NCI-H524 (cell line): ENCODE measurements around the gene RAB26.

Source experiments
- DNase-seq, 2 experiments: peaks; one replicate each; lab custom pipeline; 2025; lab: John Stamatoyannopoulos, UW

RAB26 gene

DNA sequence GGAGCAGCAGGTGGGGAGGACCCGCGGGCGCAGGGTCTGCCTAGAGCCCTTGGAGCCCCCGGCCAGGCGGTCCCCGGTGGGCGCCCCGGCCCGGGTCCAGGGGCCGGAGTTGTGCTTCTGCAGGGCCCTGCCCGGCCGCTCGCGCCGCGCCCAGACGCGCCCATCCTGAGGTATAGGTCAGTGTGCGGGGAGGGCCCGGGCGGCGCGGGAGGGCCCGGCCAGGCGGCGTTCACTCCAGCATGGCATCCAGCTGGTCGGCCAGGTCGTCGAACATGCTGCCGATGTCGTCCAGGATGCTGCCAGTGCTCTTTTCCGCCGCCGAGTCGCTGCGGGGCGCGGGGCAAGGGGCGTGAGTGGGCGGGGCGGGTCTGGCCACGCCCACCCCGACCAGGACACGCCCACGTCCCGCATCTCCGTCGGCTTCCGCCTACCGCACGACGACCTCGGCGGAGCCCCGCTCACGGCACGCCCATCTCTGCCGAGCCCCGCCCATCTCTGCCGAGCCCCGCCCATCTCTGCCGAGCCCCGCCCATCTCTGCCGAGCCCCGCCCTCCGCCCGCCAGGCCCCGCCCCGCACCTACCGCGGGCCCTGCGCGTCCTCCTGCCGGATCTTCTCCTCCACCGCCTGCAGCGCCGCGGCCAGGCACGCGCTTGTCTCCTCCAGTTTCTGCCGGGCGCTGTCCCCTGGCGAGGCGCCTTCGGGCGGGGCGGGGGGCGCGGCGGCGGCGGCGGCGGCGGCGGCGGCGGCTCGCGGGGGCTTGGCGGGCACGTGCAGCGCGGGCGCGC lies 30.1 kb downstream of the RAB26 start:
- no peak for DNase-seq

GRCh38 chr16:2179107-2179501 lies 30.7 kb downstream of the RAB26 start:
- DNase-seq = no peak

- DNase-seq = no peak
These were observed 31.2 kb downstream of the RAB26 start for GRCh38 chr16:2179576-2179975.

DNA sequence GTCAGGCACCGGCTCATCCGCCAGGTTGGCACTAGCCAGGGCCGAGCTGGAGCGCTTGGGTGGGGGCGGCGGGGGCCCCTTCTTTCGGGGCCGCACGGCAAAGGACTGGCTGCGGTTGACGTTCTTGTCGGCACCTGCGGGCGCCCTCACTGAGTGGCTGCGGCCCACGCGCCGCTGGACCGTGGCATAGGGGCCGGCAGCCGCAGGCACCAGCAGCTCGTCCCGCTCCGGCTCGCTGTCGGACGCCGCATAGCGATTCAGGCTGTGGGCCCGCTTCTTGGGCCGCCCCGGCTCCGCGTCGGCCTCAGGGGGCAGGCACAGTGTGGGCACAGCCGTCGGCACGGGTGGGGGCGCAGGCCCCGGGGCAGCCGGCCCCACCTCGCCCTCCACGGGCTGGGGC lies 32.0 kb downstream of the RAB26 start:
- DNase-seq = no peak

DNA sequence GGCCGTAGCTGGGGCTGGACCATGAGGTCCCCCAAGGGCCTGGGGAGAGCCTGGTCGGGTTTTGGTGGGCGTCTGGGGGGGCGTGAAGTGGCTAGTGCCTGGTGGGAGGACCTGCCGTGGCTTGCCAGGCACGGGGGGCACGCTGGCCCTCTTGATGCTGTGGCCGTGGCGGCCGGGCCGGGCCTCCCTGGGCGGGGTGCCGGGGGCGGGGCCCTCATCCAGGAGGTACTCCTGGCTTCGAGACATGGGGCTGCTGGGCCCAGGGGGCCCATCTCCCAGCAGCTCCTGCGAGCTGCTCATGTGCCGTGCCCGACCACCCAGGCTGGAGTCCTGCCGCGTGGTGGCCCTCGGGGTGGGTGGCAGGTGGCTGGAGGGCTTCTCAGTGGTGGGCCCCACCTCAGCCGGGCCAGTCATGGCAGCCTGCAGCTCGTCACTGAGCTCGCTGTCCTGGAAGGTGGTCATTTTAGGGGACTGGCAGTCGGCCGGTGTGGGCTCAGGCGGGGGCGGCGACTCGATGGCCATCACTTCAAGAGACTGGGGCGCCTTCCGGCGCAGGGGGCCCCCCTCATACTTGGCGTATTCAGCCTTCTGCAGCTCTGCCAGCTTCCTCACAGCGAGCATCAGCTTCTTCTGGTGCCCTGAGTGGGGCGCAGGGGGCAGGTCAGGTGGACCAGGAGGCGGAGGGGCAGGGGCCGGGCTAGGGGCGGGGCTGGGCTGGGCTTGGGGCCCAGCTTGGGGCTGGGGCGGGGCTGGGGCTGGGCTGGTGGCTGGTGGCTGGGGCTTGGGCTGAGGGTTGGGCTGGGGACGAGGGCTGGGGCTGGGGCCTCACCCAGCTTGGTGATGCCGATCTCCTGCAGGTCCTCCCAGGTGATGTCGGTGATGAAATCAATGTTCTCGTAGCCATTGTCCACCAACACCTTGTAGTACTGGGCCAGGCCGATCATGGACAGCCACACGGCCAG lies 32.8 kb downstream of the RAB26 start:
- DNase-seq = no peak

GRCh38 chr16:2181952-2182351 lies 33.5 kb downstream of the RAB26 start:
- DNase-seq = no peak

DNA sequence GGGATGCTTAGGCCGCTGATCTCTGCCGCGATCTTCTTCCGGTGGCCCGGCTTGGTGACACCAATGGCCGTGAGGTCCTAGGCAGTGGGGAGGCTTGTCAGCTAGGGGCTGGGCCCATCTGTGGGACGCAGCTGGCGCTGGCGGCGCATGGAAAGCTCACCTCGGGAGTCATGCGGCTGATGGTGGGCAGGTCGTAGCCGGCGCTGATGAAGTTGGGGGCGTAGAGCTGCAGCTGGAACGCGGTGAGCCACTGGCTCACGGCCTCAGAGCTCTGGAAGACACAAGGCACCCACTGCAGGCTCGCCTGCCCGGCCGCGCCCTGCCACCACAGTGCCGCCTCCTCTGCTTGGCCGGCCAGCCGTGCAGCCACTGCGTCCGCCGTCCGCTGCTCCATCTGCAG lies 35.2 kb downstream of the RAB26 start:
- DNase-seq = no peak

- no peak for DNase-seq
These were observed 35.9 kb downstream of the RAB26 start for GRCh38 chr16:2184346-2184745.

DNA sequence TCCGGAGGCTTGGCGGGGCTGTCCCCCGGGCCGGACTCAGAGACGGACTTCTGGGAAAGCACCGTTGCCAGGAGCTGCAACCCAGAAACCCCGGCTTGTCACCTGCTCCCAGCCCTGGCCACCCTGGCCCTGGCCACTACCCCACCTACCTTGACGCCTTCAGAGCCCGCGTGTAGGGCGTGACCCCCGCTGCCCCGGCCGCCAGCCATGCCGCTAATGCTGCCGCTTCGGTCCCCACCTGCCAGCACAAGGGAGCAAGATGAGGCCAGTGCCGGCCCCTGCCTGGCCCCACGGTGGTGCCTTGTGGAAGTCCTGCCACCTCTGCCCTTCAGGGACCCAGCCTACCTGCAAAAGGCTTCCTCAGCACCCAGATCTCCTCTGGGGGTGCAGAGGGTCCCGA lies 36.5 kb downstream of the RAB26 start:
- no peak for DNase-seq

GRCh38 chr16:2186064-2186463 lies 37.6 kb downstream of the RAB26 start:
- no peak for DNase-seq

DNA sequence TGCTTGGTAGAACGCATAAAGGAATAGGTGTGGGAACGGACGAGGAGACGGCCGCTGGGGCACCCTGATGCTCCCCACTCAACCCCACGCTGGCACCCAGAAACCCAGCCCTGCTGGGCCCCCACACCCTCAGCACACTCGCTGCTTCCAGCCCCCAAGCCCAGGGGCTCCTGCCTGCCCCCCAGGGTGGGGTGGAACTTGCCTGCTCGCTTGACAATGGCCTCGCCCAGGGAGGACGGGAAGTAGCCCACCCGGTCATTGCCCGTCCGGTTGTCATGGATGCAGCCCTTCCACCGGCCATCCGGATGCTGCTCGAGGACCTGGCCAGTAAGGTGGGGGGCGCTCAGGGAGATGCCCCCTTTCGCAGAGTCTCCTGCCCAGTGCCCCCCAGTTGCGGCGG lies 38.1 kb downstream of the RAB26 start:
- no peak for DNase-seq

DNA sequence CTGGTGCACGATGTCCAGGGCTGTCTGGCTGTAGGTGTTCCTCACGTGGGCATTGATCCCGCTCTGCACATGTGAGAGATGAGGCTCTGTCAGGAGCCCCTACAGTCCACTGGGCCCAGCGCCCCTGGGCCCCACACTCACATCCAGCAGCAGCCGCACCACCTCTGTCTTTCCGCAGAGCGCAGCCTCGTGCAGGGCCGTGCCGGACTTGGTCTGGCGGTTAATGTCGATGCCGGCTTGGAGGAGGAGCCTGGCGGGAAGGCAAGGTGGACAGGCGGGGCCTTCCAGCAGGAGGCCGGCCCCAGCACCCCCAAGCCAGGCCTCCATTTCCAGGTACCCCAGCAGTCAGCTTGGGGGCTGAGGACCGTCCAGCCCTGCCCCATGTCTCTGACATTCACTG lies 38.8 kb downstream of the RAB26 start:
- DNase-seq = no peak

DNA sequence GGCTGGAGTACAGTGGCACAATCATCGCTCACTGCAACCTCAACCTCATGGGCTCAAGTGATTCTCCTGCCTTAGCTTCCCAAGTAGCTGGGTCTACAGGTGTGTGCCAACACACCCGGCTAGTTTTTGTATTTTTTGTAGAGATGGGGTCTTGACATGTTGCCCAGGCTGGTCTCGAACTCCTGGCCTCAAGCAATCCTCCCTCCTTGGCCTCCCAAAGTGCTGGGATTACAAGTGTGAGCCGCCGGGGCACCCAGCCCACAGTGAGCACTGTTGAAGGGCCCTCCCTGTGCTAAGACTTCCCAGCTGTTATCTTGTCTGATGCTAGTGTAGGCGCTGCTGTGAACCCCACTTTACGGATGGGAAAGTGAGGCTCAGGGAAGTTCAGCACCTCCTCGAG lies 40.0 kb downstream of the RAB26 start:
- DNase-seq = no peak

GRCh38 chr16:2189252-2189893 lies 40.9 kb downstream of the RAB26 start:
- DNase-seq = no peak

DNA sequence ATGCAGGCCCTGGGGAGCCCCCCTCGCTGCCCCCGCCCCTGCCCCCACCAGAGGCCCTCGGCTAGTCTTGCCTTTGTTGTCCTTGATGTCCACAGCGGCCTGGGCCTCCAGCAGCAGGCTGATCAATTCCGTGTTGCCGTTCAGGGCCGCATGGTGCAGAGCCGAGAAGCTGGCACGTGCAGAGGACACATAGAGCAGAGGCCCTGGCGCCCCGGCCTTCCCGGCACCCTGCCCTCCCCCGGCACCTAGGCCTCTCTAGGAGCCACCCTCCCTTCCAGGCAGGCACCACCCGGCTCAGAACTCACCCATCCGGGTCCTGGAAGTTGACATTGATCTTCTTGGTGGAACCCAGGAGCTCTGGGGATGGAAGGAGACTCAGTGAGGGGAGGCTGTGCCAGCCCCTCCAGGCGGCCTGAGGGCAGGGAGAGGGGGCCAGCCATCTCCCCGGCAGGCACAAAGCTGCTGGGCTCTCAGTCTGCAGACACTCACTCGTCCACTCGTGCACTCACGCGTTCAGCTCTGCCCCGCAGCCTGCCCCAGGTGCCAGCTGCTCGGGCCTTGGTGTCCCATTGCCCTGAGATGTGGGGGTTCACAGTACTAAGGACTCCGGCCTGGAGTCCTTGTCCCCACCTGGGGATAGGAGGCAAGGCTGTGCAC lies 41.7 kb downstream of the RAB26 start:
- DNase-seq = no peak

DNA sequence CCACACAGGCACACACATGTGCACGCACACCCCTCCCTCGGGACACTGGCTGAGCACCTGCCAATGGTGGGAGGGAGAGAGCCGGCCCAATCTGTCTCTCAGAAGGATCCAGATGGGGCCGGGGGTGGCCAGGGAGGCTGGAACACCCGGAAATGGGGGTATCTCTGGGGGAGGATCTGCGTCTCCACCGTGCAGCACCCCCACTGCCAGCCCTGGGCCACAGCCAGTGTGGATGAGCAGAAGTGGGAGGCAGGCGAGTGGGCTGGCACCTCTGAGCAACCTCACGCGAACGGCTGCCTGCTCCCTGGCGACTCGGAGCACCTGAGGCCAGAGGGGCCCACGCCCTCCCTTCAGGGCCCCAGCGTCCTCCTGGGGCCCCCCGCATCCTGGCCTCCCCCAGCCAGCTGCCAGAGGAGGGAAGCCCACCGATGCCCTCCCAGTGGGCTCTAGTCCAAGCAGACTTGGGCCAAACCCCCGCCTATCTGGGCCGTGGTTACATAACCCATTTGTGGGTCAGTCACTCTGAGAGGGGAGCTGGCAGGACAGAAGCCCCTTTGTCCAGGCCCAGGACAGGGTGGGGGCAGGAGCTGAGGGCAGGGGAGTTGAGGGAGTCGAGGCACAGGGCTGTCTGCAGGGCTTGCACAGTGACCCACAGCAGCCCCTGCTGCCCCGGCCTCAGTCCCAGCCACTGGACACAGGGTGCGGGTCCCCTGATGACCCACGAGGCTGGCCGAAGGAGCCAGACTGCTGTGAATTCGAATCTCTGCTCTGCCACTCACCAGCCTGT lies 42.4 kb downstream of the RAB26 start:
- DNase-seq = peak; percentile 35 to 79

GRCh38 chr16:2191446-2191706 lies 43.0 kb downstream of the RAB26 start:
- DNase-seq = no peak

DNA sequence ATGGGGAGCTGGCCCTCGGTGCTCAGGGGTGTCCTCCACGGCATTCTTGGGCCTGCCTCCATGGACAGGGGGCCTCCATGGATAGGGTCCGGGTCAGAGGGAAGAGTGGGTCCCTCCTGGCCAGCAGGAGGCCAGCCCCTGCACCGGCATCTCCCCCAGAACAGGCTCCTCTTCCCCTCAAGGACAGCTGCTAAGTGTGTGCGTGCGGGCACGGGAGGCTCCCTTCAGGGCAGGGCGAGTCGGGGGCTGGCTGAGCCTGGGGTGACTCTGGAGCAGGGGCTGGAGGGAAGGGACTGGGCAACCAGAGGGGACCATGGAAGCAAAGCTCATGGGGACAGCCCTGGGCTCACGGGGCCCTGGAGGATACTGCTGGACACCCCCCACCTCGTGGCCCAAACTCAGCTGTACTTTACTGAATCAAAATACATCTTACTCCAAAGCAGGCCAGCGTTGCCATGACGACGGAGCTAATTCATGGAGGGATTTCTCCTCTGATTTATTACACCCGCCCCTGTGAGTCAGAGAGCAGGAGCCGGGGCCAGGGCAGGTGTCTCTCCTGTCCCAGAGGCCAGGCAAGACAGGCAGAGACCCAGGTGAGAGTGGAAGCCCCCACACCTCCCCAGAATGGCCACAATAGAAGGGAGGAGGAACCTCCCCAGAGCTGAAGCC lies 45.9 kb downstream of the RAB26 start:
- DNase-seq = peak; percentile 39 to 41

DNA sequence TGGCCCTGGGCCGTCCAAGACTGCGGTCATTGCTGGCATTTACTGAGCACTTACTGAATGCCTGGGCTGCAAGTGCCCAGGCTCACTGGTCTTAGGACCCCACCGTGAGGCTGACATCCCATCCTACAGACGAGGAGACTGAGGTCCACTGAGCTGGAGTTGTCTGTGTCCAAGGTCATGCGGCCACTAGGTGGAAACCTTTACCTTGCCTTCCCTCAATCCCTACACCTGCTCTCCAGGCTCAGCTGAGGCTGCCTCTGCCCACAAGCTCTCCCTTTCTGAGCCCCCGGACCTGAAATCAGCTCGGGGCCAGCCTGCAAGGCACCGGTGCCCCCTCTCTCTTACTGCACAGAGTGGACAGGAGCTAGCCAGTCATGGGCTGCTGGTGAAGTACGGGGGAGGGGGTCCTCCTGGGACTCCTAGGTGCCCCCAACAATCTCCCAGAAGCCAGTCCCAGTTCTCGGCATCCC lies 46.5 kb downstream of the RAB26 start:
- peak; percentile 48 to 70 for DNase-seq

DNA sequence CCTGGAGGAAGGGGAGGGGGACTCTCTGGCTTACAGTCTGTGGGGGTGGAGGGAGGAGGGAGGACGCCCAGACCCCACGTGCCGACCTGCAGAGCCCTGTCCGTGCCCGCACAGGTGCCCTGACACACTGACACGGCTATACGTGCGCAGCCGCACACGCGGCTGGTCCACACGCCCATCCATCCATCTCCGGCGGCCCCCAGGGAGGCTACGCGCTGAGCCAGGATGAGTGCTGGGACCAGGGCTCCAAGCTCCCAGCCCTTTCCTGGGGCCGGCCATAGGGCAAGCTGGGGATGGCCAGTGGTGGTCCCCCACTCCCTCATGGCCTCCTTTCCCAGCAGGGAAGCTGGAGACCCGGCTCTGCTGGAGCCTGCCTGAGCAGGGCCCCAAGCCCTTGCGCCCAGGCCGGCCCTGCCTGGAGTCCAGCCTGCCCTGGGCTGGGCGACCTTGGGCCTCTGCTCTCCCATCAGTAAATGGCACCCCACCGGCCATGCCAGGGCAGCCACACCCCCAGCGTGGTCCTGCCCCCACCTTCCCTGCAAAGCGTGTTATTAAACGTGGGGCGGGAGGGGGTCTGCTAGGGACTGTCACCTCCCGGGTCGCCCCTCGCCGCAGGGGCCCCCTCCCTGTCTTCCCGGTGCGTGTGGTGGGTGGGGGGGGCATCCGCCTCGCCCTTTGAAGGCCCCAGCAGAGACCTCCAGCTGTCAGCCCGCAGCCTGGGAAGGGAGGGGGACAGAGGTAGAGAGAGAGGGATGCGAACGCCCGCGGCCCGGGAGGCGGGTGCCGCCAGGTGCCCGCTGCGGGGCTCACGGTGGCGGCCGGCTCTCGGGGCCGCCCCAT lies 47.1 kb downstream of the RAB26 start:
- peak; percentile 20 to 56 for DNase-seq
